HepG2 (cell line): Measurements from ENCODE around the gene PYGO2. TPM values are rescaled to one million over a fixed set of nuclear protein-coding genes. Genes with fewer than 3 reads are reported as not detected.

ENCODE experiments used
- ATRX ChIP-seq: sonication (generic); formaldehyde crosslinking; IDR thresholded peaks from 2 replicates; pipeline ENCODE4 v1.4.0; 2020; ENCODE audit warnings: missing genetic modification reagents, borderline replicate concordance
- CBX2 ChIP-seq, 2 experiments: fragments of 200-600 bp in 1 of 2; sonication (generic); formaldehyde crosslinking in 1 of 2; IDR thresholded peaks; 2 replicates each; pipeline versions ENCODE4 v1.7.0 to v1.8.1; 2018 to 2022; ENCODE audit warnings: low read depth in 2 of 2, low read length in 1 of 2, mild to moderate bottlenecking in 1 of 2, missing genetic modification reagents in 1 of 2
- CCAR2 ChIP-seq: fragments of 200-400 bp; formaldehyde crosslinking; optimal IDR thresholded peaks from 2 replicates; pipeline ENCODE3; 2018; ENCODE audit warnings: low read depth, mild to moderate bottlenecking, low read length, moderate library complexity
- GTF2F1 ChIP-seq: fragments of 150-350 bp; IDR thresholded peaks from 2 replicates; pipeline ENCODE4 v1.6.1; 2014; ENCODE audit warnings: low read length
- HNRNPL ChIP-seq: fragments of 200-400 bp; formaldehyde crosslinking; IDR thresholded peaks from 2 replicates; pipeline ENCODE4 v1.6.1; 2017; ENCODE audit warnings: mild to moderate bottlenecking, low read depth, low read length
- IRX3 ChIP-seq: sonication (generic); formaldehyde crosslinking; IDR thresholded peaks from 2 replicates; pipeline ENCODE4 v1.8.1; 2023; ENCODE audit warnings: mild to moderate bottlenecking, low read depth, missing genetic modification reagents, borderline replicate concordance
- MAX ChIP-seq: IDR thresholded peaks from 2 replicates; pipeline ENCODE4 v1.6.1; 2012; ENCODE audit warnings: inconsistent platforms
- MEF2D ChIP-seq: sonication (generic); formaldehyde crosslinking; IDR thresholded peaks from 2 replicates; pipeline ENCODE4 v1.5.1; 2020; ENCODE audit warnings: mild to moderate bottlenecking, missing genetic modification reagents
- MTF2 ChIP-seq: sonication (generic); formaldehyde crosslinking; IDR thresholded peaks from 2 replicates; pipeline ENCODE4 v1.5.0; 2020; ENCODE audit warnings: missing genetic modification reagents, borderline replicate concordance
- MXD1 ChIP-seq: sonication (generic); formaldehyde crosslinking; IDR thresholded peaks from 2 replicates; pipeline ENCODE4 v1.4.0; 2020; ENCODE audit warnings: mild to moderate bottlenecking, missing genetic modification reagents
- NCOA2 ChIP-seq: sonication (generic); formaldehyde crosslinking; IDR thresholded peaks from 2 replicates; pipeline ENCODE4 v1.8.0; 2022; ENCODE audit warnings: inconsistent platforms
- NR1H2 ChIP-seq: sonication (generic); formaldehyde crosslinking; IDR thresholded peaks from 2 replicates; pipeline ENCODE4 v1.8.1; 2022; ENCODE audit warnings: low read depth, missing genetic modification reagents, borderline replicate concordance
- REXO4 ChIP-seq: sonication (generic); formaldehyde crosslinking; IDR thresholded peaks from 2 replicates; pipeline ENCODE4 v1.8.0; 2022; ENCODE audit warnings: missing genetic modification reagents, mild to moderate bottlenecking, borderline replicate concordance
- SOX13 ChIP-seq, 3 experiments: fragments of 450-650 bp in 1 of 3; sonication (generic) in 1 of 3; formaldehyde crosslinking in 1 of 3; IDR thresholded peaks in 2 of 3; conservative IDR thresholded peaks in 1 of 3; 2 replicates each; pipeline versions ENCODE4 v1.5.0 to v1.6.1; 2016 to 2020; ENCODE audit warnings: antibody characterized with exemption in 1 of 3, mild to moderate bottlenecking in 1 of 3, missing compliant biosample characterization in 1 of 3, missing genetic modification reagents in 1 of 3, moderate library complexity in 1 of 3
- TCF12 ChIP-seq, 2 experiments: fragments of 450-650 bp in 1 of 2; sonication (generic) in 1 of 2; formaldehyde crosslinking in 1 of 2; IDR thresholded peaks; 2 replicates each; pipeline versions ENCODE4 v1.6.1 to v1.8.0; 2017 to 2022; ENCODE audit warnings: antibody characterized with exemption in 1 of 2, mild to moderate bottlenecking in 1 of 2, missing genetic modification reagents in 1 of 2, moderate library complexity in 1 of 2
- TP53 ChIP-seq: sonication (generic); formaldehyde crosslinking; conservative IDR thresholded peaks from 2 replicates; pipeline ENCODE4 v1.4.0; 2020; ENCODE audit warnings: missing genetic modification reagents
- ZBTB46 ChIP-seq: sonication (generic); formaldehyde crosslinking; IDR thresholded peaks from 2 replicates; pipeline ENCODE4 v1.4.0; 2020; ENCODE audit warnings: mild to moderate bottlenecking, missing genetic modification reagents, borderline replicate concordance
- ZFP36 ChIP-seq: fragments of 150-350 bp; IDR thresholded peaks from 2 replicates; pipeline ENCODE4 v1.6.1; 2018; ENCODE audit warnings: borderline replicate concordance, low read length, low read depth; ENCODE audit not compliant: partially characterized antibody
- ZFP37 ChIP-seq: sonication (generic); formaldehyde crosslinking; IDR thresholded peaks from 2 replicates; pipeline ENCODE4 v1.4.0; 2020; ENCODE audit warnings: missing genetic modification reagents, borderline replicate concordance
- ZNF33B ChIP-seq: sonication (generic); formaldehyde crosslinking; IDR thresholded peaks from 2 replicates; pipeline ENCODE4 v1.5.1; 2020; ENCODE audit warnings: mild to moderate bottlenecking, missing genetic modification reagents
- ZNF644 ChIP-seq: IDR thresholded peaks from 2 replicates; pipeline ENCODE4 v1.6.1; 2016; ENCODE audit warnings: low read depth
- ZNF691 ChIP-seq: sonication (generic); formaldehyde crosslinking; IDR thresholded peaks from 2 replicates; pipeline ENCODE4 v1.4.0; 2020; ENCODE audit warnings: missing genetic modification reagents, low read depth, mild to moderate bottlenecking, borderline replicate concordance
- ZNF75D ChIP-seq: sonication (generic); formaldehyde crosslinking; IDR thresholded peaks from 2 replicates; pipeline ENCODE4 v1.8.1; 2023; ENCODE audit warnings: missing genetic modification reagents, mild to moderate bottlenecking, borderline replicate concordance
- ZSCAN21 ChIP-seq: sonication (generic); formaldehyde crosslinking; IDR thresholded peaks from 2 replicates; pipeline ENCODE4 v1.8.0; 2022; ENCODE audit warnings: mild to moderate bottlenecking, missing genetic modification reagents, moderate library complexity, borderline replicate concordance
- polyA plus RNA-seq, 8 experiments: library from polyadenylated mRNA; depleted of rRNA in 3 of 8; stranded (reverse) in 7 of 8; unstranded in 1 of 8; fragments of >200 nt; fragmentation: Illumina TruSeq in 4 of 8; extraction: Trizol in 4 of 8; gene quantifications; 2 replicates each; pipeline versions ENCODE4 v1.2.1 to v1.2.3, GENCODE V29; 2011 to 2016; ENCODE audit warnings: low read depth in 4 of 8, missing spikeins in 1 of 8, mixed read lengths in 1 of 8; ENCODE audit not compliant: insufficient read depth in 1 of 8
- total RNA-seq, 5 experiments: library from RNA; depleted of rRNA; stranded (reverse); fragments of >200 nt; fragmentation: Illumina TruSeq; extraction: Trizol; gene quantifications; 2 replicates each; pipeline ENCODE4 v1.2.3, GENCODE V29; 2016; ENCODE audit warnings: low read depth in 1 of 5

PYGO2 gene
- total and polyA plus RNA-seq, 2 of the 13 experiments (the other 11 are each of a cell fraction or from before 2014, with no cell fraction given), result 20.3 to 21.8 TPM

- TF ChIP-seq MAX, result peak; percentile 83
- no peak for TF ChIP-seq CBX2 (IDR thresholded peaks at IDR 0.05; ENCODE audit: low read depth, low read length)
- TF ChIP-seq CBX2 (CRISPR knock-in tag; IDR thresholded peaks at IDR 0.05; ENCODE audit: low read depth), result no peak
- no peak for TF ChIP-seq ZSCAN21
- TF ChIP-seq MEF2D (CRISPR knock-in tag), result no peak
- no peak for TF ChIP-seq NR1H2 (CRISPR knock-in tag)
- TF ChIP-seq ZBTB46 (CRISPR knock-in tag), result no peak
- no peak for TF ChIP-seq ATRX (CRISPR knock-in tag)
- no peak for TF ChIP-seq IRX3
- 0 out of 2 replicates have a peak, but pooled peaks have one; percentile 19 for TF ChIP-seq HNRNPL
- TF ChIP-seq ZNF644, result peak; percentile 36; the same call in 1 of the 2 replicates
- no peak for TF ChIP-seq SOX13 (IDR thresholded peaks at IDR 0.05)
- 0 out of 4 replicates have a peak, but pooled peaks of 1 of the 2 experiments have one; percentile 13 for TF ChIP-seq SOX13 (CRISPR knock-in tag; conservative IDR thresholded peaks at IDR 0.05 in 1 of 2, IDR thresholded peaks at IDR 0.05 in 1 of 2)
- TF ChIP-seq TP53, result no peak; the same call in 1 of the 2 replicates
- no peak for TF ChIP-seq CCAR2
- peak; percentile 45; the same call in 1 of the 2 replicates for TF ChIP-seq NCOA2 (CRISPR knock-in tag)
- TF ChIP-seq REXO4 (CRISPR knock-in tag), result no peak
- TF ChIP-seq ZNF33B (CRISPR knock-in tag), result no peak
- TF ChIP-seq TCF12 (IDR thresholded peaks at IDR 0.05), result no peak
- TF ChIP-seq TCF12 (CRISPR knock-in tag; IDR thresholded peaks at IDR 0.05), result no peak
- no peak for TF ChIP-seq MTF2
- no peak for TF ChIP-seq ZNF75D
- peak; percentile 57; the same call in 1 of the 2 replicates for TF ChIP-seq MXD1 (CRISPR knock-in tag)
- no peak for TF ChIP-seq ZFP37
- no peak for TF ChIP-seq ZFP36
- TF ChIP-seq GTF2F1, result no peak
- TF ChIP-seq ZNF691, result no peak
Measured at GRCh38 chr1:154999571-155000410, 38.2 kb upstream of the PYGO2 start (continued).
